Measurements from ENCODE around the gene RAB23.

DNA sequence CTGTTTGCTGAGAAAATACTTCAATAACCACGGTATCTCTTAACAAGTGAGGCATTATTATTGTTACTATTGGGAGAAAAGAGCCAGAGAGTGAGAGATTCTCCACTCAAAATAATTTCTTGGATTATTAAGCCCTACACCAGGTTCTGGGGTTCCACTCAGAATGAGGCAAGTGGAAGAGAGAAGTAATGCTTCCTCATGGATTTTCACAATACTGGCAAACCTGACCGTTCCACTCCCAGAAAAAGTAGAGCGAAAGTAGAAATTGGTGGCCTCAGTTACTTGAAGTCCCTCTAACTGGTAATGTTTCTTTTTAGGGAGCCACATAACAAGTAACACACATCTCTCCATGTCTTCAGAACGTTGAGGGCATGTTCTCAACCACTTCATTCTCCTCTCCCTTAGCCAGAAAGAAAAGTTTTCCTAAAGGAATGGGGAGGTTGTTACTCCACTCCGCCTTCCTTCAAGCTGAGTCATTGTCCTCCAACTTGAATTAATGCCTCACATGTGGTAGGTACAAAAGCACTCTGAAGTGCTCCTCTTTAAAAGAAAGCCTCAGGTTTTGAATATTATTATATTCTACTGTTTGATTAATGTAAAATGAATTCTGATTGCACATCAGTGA, 48.1 kb downstream of the RAB23 start:
- no peak for TF ChIP-seq POLR2A (IDR thresholded peaks at IDR 0.05; ENCODE audit: low read length)
- TF ChIP-seq GATA1 (IDR thresholded peaks at IDR 0.05; ENCODE audit: low read depth, low read length) = no peak

Measured in erythroblast (primary cell).